HG03565 (cell line): ENCODE data around the gene UBE2K.
"Not testable (repeated sequence)": the region's sequence is repeated elsewhere in the genome, so short reads cannot be mapped to it uniquely, and the experiment has no call there.

Experiments
- ATAC-seq: cut with Tn5 transposase; IDR thresholded peaks from one replicate; pipeline ENCODE4 v1.9.1; 2021; ENCODE audit warnings: mild to moderate bottlenecking, moderate library complexity; ENCODE audit not compliant: unreplicated experiment

The UBE2K gene

GRCh38 chr4:39697740-39698423 is at the start of gene UBE2K:
TSS of gene UBE2K (plus strand) at chr4:39698136. CDS start at chr4:39698328, 192 bp downstream.
- ATAC-seq = peak; percentile 66

DNA sequence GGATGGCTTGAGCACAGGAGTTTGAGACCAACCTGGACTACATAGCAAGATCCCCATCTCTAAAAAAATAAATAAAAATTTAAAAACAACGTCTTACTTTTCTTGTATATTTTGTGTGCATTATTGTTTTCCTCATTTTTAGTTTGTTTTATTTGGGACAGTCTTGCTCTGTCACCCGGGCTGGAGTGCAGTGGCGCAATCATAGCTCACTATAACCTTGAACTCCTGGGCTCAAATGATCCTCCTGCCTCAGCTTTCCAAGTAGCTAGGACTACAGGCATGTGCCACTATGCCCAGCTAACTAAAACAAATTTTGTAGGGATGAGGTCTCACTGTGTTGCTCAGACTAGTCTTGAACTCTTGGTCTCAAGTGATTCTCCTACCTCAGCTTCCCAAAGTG is 49.7 kb upstream of the UBE2K start:
- ATAC-seq = no peak

DNA sequence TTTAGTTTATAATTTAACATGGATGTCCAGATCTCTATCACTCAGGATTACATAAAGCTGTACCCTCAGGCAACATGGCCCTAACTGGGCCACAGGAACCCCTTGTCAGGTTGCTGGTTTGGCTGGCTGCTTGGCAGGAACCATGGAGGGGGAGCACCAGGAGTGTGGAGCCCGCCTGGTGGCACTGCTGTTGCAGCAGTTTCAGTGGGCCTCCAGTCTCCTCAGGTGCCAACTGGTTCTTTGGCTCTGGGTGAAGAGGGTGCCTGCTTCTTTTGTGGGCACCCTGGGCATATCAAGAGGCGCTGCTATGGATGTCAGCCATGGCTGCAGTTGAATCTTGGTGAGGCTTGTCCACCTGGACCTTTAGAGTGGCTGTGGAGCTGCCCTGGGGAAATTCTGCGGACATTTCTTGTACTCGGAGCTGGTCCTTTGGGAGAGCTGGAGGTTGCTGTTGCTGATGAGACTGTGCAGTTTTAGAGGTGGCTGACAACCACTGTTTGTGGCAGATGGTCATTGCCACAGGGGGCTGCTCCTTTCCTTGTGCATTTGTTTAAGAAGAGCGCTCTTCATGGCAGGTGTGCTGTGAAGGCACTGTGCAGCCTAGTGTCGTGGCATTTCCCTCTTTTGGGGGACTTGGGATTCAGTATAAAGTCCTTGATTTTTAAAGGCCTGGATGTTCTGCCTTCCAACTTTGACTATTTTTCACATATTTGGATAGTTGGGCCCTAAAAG is 48.9 kb upstream of the UBE2K start:
- no peak for ATAC-seq

GRCh38 chr4:39649639-39650265 is 48.2 kb upstream of the UBE2K start:
- ATAC-seq = no peak

DNA sequence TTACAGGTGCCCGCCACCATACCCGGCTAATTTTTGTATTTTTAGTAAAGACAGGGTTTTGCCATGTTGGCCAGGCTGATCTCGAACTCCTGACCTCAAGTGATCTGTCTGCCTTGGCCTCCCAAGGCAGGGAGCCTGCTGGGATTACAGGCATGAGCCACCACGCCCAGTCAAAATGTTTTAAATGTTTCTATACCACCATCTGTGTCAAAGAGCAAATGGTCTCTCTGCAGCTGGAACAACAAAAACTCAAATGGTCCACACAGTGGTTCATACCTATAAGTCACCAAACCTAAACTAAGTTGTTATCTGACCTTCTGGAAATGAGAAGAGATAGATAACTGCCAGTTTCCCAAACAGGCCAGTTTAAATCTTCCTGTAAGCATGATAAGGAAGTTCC is 46.4 kb upstream of the UBE2K start:
- ATAC-seq = not testable (repeated sequence)

DNA sequence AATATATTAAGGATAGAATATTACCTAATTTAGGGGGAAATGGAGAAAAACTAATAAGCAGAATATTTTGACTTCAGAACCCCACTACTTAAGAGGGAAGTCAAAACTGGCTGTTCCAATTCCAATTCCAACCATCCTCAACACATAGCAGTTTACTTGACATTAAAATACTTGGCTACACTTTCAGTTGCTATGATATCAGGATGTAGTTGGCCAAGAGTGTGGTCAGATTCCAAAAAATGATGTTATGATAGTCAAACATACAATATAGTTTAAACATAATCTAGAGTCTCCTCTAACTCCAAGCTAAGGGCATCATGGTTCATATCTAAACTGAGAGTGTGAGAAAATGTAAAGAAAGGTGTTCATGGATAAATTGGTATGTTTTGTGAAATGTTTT is 42.7 kb upstream of the UBE2K start:
- ATAC-seq = no peak

DNA sequence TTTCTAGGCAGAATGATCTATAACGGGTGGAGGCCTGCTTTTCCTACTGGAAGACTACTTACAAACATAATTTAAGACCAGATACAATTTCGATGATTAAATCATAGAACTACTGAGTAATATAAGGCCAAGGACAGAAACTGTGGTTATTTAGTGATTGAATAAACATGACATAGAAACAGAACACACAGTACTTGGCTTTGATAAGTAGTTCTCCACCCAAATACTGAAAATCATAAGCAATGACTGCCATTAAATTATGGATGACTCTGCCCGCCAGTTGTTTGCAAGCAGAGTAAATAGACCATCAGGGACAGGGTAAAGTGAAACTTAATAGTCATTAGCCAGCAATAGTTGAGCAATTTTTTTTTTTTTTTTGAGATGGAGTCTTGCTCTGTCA is 42.1 kb upstream of the UBE2K start:
- no peak for ATAC-seq

- not testable (repeated sequence) for ATAC-seq
Measured at GRCh38 chr4:39656638-39657037, 41.3 kb upstream of the UBE2K start.

- ATAC-seq = peak; percentile 78
Measured at GRCh38 chr4:39657465-39657864, 40.5 kb upstream of the UBE2K start.

GRCh38 chr4:39658756-39659155 is 39.2 kb upstream of the UBE2K start:
- ATAC-seq = no peak

- ATAC-seq = no peak
Measured at GRCh38 chr4:39660045-39660444, 37.9 kb upstream of the UBE2K start.

DNA sequence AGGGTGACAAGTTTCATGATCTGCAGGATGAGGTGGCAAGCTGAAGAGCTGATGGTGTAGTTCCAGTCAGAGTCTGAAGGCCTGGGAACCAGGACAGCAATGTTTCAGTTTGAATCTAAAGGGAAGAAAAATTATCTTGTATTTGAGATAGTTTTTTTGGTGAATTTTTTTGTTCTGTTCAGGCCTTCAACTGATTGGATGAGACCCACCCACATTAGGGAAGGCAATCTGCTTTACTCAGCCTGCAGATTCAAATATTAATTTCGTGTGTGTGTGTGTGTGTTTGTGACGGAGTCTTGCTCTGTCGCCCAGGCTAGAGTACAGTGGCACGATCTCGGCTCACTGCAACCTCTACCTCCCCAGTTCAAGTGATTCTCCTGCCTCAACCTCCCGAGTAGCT is 37.2 kb upstream of the UBE2K start:
- no peak for ATAC-seq

DNA sequence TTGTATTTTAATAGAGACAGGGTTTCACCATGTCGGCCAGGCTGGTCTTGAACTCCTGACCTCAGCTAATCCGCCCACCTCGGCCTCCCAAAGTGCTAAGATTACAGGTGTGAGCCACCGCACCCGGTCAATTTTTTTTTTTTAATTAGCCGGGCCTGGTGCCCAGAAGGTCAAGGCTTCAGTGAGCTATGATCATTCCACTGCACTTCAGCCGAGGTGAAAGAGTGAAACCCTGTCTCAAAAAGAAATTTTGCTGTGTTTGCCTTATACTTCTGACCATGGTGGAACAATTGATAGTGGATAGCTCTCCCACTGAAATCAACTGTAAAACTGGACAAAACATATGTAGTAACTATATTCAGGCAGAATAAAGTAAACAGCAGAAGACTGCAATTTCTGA is 35.3 kb upstream of the UBE2K start:
- no peak for ATAC-seq

GRCh38 chr4:39664828-39665731 is 32.9 kb upstream of the UBE2K start:
- no peak for ATAC-seq

DNA sequence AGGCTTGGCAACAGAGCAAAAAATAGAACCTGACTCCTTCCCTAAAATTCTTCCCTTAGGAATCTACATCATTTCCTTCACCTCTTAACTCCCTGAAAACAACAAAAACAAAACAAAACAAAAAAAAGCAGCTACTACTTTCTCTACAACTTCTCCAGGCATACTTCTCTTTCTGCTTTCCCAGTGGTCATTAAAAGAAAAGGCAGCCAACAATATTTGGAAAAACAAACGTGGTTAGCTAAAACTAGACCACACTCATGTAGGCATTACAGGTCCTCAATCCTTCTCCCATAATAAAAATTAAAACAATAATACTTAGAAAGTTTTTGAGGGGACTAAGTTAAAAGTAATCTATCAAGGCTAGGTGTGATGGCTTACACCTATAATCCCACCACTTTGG is 30.2 kb upstream of the UBE2K start:
- no peak for ATAC-seq

- no peak for ATAC-seq
Measured at GRCh38 chr4:39668887-39669286, 29.0 kb upstream of the UBE2K start.

- ATAC-seq = not testable (repeated sequence)
Measured at GRCh38 chr4:39670296-39670695, 27.6 kb upstream of the UBE2K start.

DNA sequence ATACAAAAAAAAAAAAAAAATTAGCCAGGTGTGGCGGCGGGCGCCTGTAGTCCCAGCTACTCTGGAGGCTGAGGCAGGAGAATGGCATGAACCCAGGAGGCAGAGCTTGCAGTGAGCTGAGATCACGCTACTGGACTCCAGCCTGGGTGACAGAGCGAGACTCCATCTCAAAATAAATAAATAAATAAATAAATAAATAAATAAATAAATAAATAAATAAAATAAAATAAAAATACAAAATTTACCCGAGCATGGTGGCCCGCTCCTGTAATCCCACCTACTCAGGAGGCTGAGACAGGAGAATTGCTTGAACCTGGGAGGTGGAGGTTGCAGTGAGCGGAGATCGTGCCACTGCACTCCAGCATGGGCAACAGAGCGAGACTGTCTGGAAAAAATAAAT is 22.3 kb upstream of the UBE2K start:
- ATAC-seq = not testable (repeated sequence)

GRCh38 chr4:39681003-39681402 is 16.9 kb upstream of the UBE2K start:
- ATAC-seq = not testable (repeated sequence)

DNA sequence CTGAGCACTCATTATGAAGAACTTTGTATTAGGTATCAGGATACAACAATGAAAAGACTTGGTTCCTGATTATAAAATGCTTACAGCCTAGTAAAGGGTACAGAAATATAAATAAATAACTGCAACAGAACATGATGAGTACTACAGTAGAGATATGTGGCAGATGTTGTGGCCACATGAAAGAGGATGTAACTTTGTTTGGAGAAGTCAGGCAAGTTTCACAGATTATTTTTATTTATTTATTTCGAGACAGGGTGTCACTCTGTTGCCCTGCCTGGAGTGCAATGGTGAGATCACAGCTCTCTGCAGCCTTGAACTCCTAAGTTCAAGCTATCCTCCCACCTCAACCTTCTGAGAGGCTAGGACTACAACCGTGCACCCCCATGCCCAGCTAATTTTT is 15.8 kb upstream of the UBE2K start:
- peak; percentile 93 for ATAC-seq

- ATAC-seq = no peak
Measured at GRCh38 chr4:39685990-39686389, 11.9 kb upstream of the UBE2K start.
